Panc1 (cell line): ENCODE results near the gene CHST11. TPM values are rescaled to one million over a fixed set of nuclear protein-coding genes. Genes with fewer than 3 reads are reported as not detected.

ENCODE experiments used
- ATAC-seq: fragments of 200-7000 bp; cut with Tn5 transposase; 2 replicates; pipeline ENCODE4 v1.9.1; 2020; ENCODE audit warnings: mild to moderate bottlenecking, moderate library complexity
- BruUV-seq: library from RNA; stranded (reverse); fragments of 400-500 nt; replicated peaks from 2 replicates; lab custom pipeline; 2021; lab: Mats Ljungman, UMichigan
- CTCF ChIA-PET: fragments of 300-600 bp; sonication (Branson Sonifier 250); formaldehyde crosslinking; loops from one replicate; lab custom pipeline; 2022; ENCODE audit warnings: antibody characterized with exemption; lab: Charles Lee
- POLR2A ChIA-PET: fragments of 300-600 bp; sonication (Branson Sonifier 250); formaldehyde crosslinking; loops from one replicate; lab custom pipeline; 2022; ENCODE audit warnings: antibody characterized with exemption; lab: Charles Lee
- DNase-seq: peaks from one replicate; pipeline ENCODE4 v3.0.0-alpha.2; 2010; ENCODE audit warnings: low read depth, low spot score
- H3K27ac ChIP-seq: 2 replicates; pipeline ENCODE4 v1.5.1; 2011; ENCODE audit warnings: mild to moderate bottlenecking, low read length, inconsistent platforms
- H3K27me3 ChIP-seq: fragments of 200-500 bp; sonication (Bioruptor generic); 2 replicates; pipeline ENCODE4 v1.6.0; 2014; ENCODE audit warnings: low read length, inconsistent platforms; ENCODE audit not compliant: control insufficient read depth, insufficient read depth
- H3K36me3 ChIP-seq: fragments of 200-500 bp; sonication (Bioruptor generic); 2 replicates; pipeline ENCODE4 v1.5.1; 2014; ENCODE audit warnings: inconsistent platforms, mild to moderate bottlenecking, low read length, moderate library complexity; ENCODE audit not compliant: control insufficient read depth, insufficient read depth
- H3K4me1 ChIP-seq: 2 replicates; pipeline ENCODE4 v1.5.1; 2011; ENCODE audit warnings: inconsistent platforms, mild to moderate bottlenecking, low read length, moderate library complexity; ENCODE audit not compliant: control insufficient read depth, insufficient read depth
- H3K4me3 ChIP-seq, 2 experiments: 2 replicates each; pipeline ENCODE4 v1.5.1; 2011 to 2012; ENCODE audit warnings: low read depth in 2 of 2, low read length in 2 of 2, mild to moderate bottlenecking in 2 of 2, inconsistent platforms in 1 of 2, moderate library complexity in 1 of 2
- H3K9me3 ChIP-seq: fragments of 200-500 bp; sonication (Bioruptor generic); 2 replicates; pipeline ENCODE4 v1.5.1; 2014; ENCODE audit warnings: low read depth, mild to moderate bottlenecking, inconsistent platforms, low read length, moderate library complexity; ENCODE audit not compliant: control insufficient read depth, insufficient read depth
- CTCF ChIP-seq: fragments of 450-650 bp; IDR thresholded peaks from 2 replicates; pipeline ENCODE4 v1.5.1; 2017; ENCODE audit warnings: mild to moderate bottlenecking
- POLR2AphosphoS5 ChIP-seq: IDR thresholded peaks from 2 replicates; pipeline ENCODE4 v1.6.1; 2012; ENCODE audit warnings: mild to moderate bottlenecking, low read depth, low read length, moderate library complexity
- SIN3A ChIP-seq: IDR thresholded peaks from 2 replicates; pipeline ENCODE4 v1.6.1; 2012; ENCODE audit warnings: low read depth, mild to moderate bottlenecking, low read length, moderate library complexity, borderline replicate concordance; ENCODE audit not compliant: insufficient read depth
- TCF7L2 ChIP-seq: IDR thresholded peaks from 2 replicates; pipeline ENCODE4 v1.6.1; 2011; ENCODE audit warnings: mild to moderate bottlenecking, low read depth, low read length, inconsistent platforms
- in situ Hi-C: cut with HindIII; loops from 2 replicates; pipeline ENCODE4 v1.10.0; 2016; ENCODE audit warnings: low sequenced_read_pairs, low pct_unique_long_range_greater_than_20kb
- intact Hi-C: fragments of 100-400 bp; cut with micrococcal nuclease; formaldehyde crosslinking; loops from one replicate; pipeline ENCODE4 v1.10.0; 2022; ENCODE audit not compliant: unreplicated experiment
- total RNA-seq: library from RNA; stranded (reverse); gene quantifications from one replicate; pipeline ENCODE4 v1.2.1, GENCODE V29; 2021; ENCODE audit not compliant: unreplicated experiment
- TF ChIP-seq, protein P1 (sequence below), 2 experiments: IDR thresholded peaks; 2 replicates each; pipeline ENCODE4 v1.6.1; 2011 to 2012; ENCODE audit warnings: low read depth in 2 of 2, control low read depth in 1 of 2, low read length in 1 of 2, mild to moderate bottlenecking in 1 of 2, moderate library complexity in 1 of 2; ENCODE audit not compliant: insufficient read depth in 1 of 2

Gene CHST11
- total RNA-seq, 1 experiment from 2014 or later: 11.4 TPM

DNA sequence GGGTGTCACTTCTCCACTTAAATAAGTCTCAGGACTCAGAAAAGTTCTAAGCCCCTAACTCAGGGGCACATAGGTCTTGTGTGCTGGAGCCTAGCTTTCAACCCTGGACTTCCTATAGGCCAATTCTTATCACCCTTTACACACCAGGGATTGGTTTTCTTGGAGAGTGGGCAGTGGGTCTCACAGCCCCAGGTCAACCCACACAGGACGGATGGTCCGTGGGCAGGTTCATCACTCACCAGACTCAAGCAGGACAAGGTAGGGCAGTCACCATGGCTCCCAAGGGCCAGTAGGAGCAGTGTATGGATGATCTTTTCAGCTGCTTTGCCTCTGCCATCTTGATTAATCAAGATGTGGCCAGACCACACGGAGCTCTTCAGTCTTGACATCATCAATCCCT is 268.9 kb downstream of the CHST11 start:
- ChIA-PET CTCF (interaction anchor here (0.6 kb wide), 1 partner anchor 244 kb away, joined by 8 read pairs; no protein-coding TSS in a partner anchor), POLR2A (no interaction called here)
- ATAC-seq: no peak
- BruUV-seq: no TSS peak
- intact Hi-C loops (no loop called here), in situ Hi-C loops (no loop called here)
- H3K4me3 ChIP-seq: no peak overlapping the region
- H3K27me3 ChIP-seq: no peaks in the 10 kb centered on the region
- H3K36me3 ChIP-seq: no peaks in the 10 kb centered on the region
- no peak overlapping the region for H3K27ac ChIP-seq
- TF ChIP-seq TCF7L2 (no peak), CTCF (no peak), POLR2AphosphoS5 (no peak), SIN3A (no peak)
- TF ChIP-seq, protein P1, sequence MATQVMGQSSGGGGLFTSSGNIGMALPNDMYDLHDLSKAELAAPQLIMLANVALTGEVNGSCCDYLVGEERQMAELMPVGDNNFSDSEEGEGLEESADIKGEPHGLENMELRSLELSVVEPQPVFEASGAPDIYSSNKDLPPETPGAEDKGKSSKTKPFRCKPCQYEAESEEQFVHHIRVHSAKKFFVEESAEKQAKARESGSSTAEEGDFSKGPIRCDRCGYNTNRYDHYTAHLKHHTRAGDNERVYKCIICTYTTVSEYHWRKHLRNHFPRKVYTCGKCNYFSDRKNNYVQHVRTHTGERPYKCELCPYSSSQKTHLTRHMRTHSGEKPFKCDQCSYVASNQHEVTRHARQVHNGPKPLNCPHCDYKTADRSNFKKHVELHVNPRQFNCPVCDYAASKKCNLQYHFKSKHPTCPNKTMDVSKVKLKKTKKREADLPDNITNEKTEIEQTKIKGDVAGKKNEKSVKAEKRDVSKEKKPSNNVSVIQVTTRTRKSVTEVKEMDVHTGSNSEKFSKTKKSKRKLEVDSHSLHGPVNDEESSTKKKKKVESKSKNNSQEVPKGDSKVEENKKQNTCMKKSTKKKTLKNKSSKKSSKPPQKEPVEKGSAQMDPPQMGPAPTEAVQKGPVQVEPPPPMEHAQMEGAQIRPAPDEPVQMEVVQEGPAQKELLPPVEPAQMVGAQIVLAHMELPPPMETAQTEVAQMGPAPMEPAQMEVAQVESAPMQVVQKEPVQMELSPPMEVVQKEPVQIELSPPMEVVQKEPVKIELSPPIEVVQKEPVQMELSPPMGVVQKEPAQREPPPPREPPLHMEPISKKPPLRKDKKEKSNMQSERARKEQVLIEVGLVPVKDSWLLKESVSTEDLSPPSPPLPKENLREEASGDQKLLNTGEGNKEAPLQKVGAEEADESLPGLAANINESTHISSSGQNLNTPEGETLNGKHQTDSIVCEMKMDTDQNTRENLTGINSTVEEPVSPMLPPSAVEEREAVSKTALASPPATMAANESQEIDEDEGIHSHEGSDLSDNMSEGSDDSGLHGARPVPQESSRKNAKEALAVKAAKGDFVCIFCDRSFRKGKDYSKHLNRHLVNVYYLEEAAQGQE (IDR thresholded peaks at IDR 0.05; ENCODE audit: insufficient read depth in 1 of 2, low read depth in 2 of 2, low read length in 1 of 2): no peak
- no peaks in the 10 kb centered on the region for H3K9me3 ChIP-seq
- DNase-seq: no peak
- peaks cover 3% of the 10 kb centered on the region; the same call in 1 of the 2 replicates for H3K4me1 ChIP-seq

DNA sequence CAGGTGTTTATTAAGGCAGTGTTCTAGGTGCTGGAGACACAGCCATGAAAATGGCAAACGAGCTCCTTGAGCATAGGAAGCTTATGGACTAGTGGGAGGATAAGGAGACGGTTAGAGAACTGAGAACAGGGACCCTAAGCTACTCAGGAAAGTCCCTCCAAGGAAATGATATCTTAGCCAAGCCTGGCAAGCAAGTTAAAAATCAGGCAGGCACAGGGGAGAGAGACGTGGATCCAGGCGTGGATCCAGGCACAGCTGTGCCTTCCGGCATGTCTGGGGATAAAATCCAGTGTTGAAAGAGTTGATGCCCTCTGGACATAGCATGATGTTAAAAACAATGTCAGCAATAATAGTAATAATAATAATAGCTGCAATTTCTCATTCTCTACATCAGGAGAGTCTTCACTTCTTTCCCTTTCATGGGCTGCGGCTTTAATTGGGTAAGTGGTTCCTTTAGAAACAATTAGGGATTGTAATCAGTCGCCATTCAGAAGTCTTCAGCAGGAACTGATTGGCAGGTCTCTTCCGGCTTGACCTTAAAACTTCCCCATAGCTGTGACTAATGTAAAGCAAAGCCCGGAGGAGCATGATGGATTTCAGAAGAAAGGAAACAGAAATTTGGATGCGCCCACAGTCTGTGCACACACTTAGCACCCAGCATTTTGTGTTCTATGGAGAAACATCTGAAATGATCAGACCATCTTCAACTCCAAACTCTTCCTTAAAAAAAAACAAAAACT is 271.1 kb downstream of the CHST11 start:
- no peak for ATAC-seq
- Histone ChIP-seq H3K27ac (no peak overlapping the region), H3K36me3 (no peaks in the 10 kb centered on the region), H3K9me3 (no peaks in the 10 kb centered on the region), H3K4me3 (no peak overlapping the region), H3K27me3 (no peaks in the 10 kb centered on the region), H3K4me1 (no peaks in the 10 kb centered on the region)
- POLR2A ChIA-PET: interaction anchor here (0.6 kb wide), 1 partner anchor 36 kb away, joined by 3 read pairs; no protein-coding TSS in a partner anchor
- no peak for TF ChIP-seq POLR2AphosphoS5
- no peak for TF ChIP-seq CTCF
- TF ChIP-seq, protein P1 (IDR thresholded peaks at IDR 0.05; ENCODE audit: insufficient read depth in 1 of 2, low read depth in 2 of 2, low read length in 1 of 2): no peak
- no peak for TF ChIP-seq SIN3A
- no peak for TF ChIP-seq TCF7L2
- intact Hi-C loops: no loop called here
- no peak for DNase-seq
- in situ Hi-C loops: no loop called here
- CTCF ChIA-PET: no interaction called here
- no TSS peak for BruUV-seq
